B cell (primary cell): Measurements from ENCODE around the gene IWS1. TPM values are rescaled to one million over a fixed set of nuclear protein-coding genes. Genes with fewer than 3 reads are reported as not detected.

ENCODE experiments used
- ATAC-seq: fragments of 200-7000 bp; cut with Tn5 transposase; one replicate; pipeline ENCODE4 v1.10.0; 2021; ENCODE audit warnings: low read depth, mild to moderate bottlenecking, moderate number of reproducible peaks, moderate library complexity
- CTCF ChIA-PET: fragments of 350-600 bp; sonication (Branson Sonifier 250); formaldehyde crosslinking; loops from one replicate; lab custom pipeline; 2021; ENCODE audit warnings: antibody characterized with exemption, inconsistent platforms; lab: Charles Lee
- POLR2A ChIA-PET: fragments of 350-600 bp; sonication (Branson Sonifier 250); formaldehyde crosslinking; loops from one replicate; lab custom pipeline; 2021; ENCODE audit warnings: antibody characterized with exemption; lab: Charles Lee
- DNase-seq: peaks from one replicate; pipeline ENCODE4 v3.0.0; 2013
- H2AFZ ChIP-seq: 2 replicates; pipeline ENCODE4 v1.6.1; 2012; ENCODE audit warnings: mild to moderate bottlenecking, low read depth, low read length; ENCODE audit not compliant: insufficient read depth, poor library complexity, severe bottlenecking
- H3K27ac ChIP-seq, 2 donors: 1 replicate in 1 of 2; 2 replicates in 1 of 2; pipeline ENCODE4 v1.5.1; 2012 to 2013; ENCODE audit warnings: low read length in 2 of 2, mild to moderate bottlenecking in 2 of 2, moderate library complexity in 1 of 2
- H3K27me3 ChIP-seq, 4 experiments: fragments of 200-600 bp in 1 of 4; sonication (generic) in 1 of 4; replicated peaks in 1 of 4; 1 replicate in 2 of 4; 2 replicates in 2 of 4; pipeline versions ENCODE4 v1.6.1 to v1.7.0; 2013 to 2016; ENCODE audit warnings: low read length in 3 of 4, mild to moderate bottlenecking in 2 of 4, mixed read lengths in 1 of 4, moderate library complexity in 1 of 4; ENCODE audit not compliant: insufficient read depth in 4 of 4, control insufficient read depth in 3 of 4; ENCODE audit errors: control extremely low read depth in 1 of 4
- H3K36me3 ChIP-seq, 2 experiments: replicated peaks in 1 of 2; 1 replicate in 1 of 2; 2 replicates in 1 of 2; pipeline versions ENCODE4 v1.6.1 to v1.7.1; 2013; ENCODE audit warnings: low read length in 1 of 2; ENCODE audit not compliant: insufficient read depth in 2 of 2, control insufficient read depth in 1 of 2; ENCODE audit errors: control extremely low read depth in 1 of 2, extremely low read depth in 1 of 2
- H3K4me1 ChIP-seq, 2 donors: fragments of 200-600 bp in 1 of 2; sonication (generic) in 1 of 2; 1 replicate in 1 of 2; 2 replicates in 1 of 2; pipeline versions ENCODE4 v1.5.1 to v1.6.1; 2013 to 2017; ENCODE audit warnings: low read length in 2 of 2; ENCODE audit not compliant: control insufficient read depth in 2 of 2, insufficient read depth in 2 of 2
- H3K4me2 ChIP-seq: replicated peaks from 2 replicates; pipeline ENCODE3; 2012; ENCODE audit warnings: mild to moderate bottlenecking, low read depth, low read length; ENCODE audit not compliant: poor library complexity, severe bottlenecking
- H3K4me3 ChIP-seq, 5 experiments: fragments of 200-600 bp in 1 of 5; sonication (generic) in 1 of 5; 1 replicate in 3 of 5; 2 replicates in 2 of 5; pipeline versions ENCODE4 v1.5.1 to v1.7.0; 2011 to 2016; ENCODE audit warnings: low read length in 4 of 5, mild to moderate bottlenecking in 4 of 5, low read depth in 2 of 5, control low read depth in 1 of 5, moderate library complexity in 1 of 5; ENCODE audit not compliant: insufficient read depth in 1 of 5; ENCODE audit errors: control extremely low read depth in 1 of 5, extremely low read depth in 1 of 5
- H3K79me2 ChIP-seq: fragments of 200-600 bp; sonication (generic); one replicate; pipeline ENCODE4 v1.6.0; 2016; ENCODE audit warnings: low read length; ENCODE audit not compliant: control insufficient read depth, insufficient read depth
- H3K9ac ChIP-seq: fragments of 200-600 bp; sonication (generic); 2 replicates; pipeline ENCODE4 v1.6.1; 2017; ENCODE audit warnings: mild to moderate bottlenecking, low read length, moderate library complexity
- H3K9me3 ChIP-seq, 3 donors: one replicate each; pipeline versions ENCODE4 v1.6.1 to v1.7.1; 2013; ENCODE audit warnings: low read length in 2 of 3; ENCODE audit not compliant: control insufficient read depth in 2 of 3, insufficient read depth in 1 of 3; ENCODE audit errors: control extremely low read depth in 1 of 3
- H4K20me1 ChIP-seq: 2 replicates; pipeline ENCODE4 v1.6.0; 2012; ENCODE audit warnings: mild to moderate bottlenecking, low read length; ENCODE audit not compliant: insufficient read depth, control insufficient read depth, poor library complexity, severe bottlenecking
- H3K27ac Mint-ChIP-seq: one replicate; pipeline ENCODE4 v1.8.0; 2021; ENCODE audit warnings: mixed read lengths
- H3K27me3 Mint-ChIP-seq: one replicate; pipeline ENCODE4 v1.8.0; 2021; ENCODE audit warnings: mixed read lengths
- H3K4me1 Mint-ChIP-seq: one replicate; pipeline ENCODE4 v1.8.0; 2021; ENCODE audit warnings: mixed read lengths
- H3K4me3 Mint-ChIP-seq: one replicate; pipeline ENCODE4 v1.8.0; 2021; ENCODE audit warnings: mixed read lengths
- H3K9me3 Mint-ChIP-seq: one replicate; pipeline ENCODE4 v1.8.0; 2022; ENCODE audit warnings: mixed read lengths; ENCODE audit not compliant: insufficient read depth
- CTCF ChIP-seq: fragments of 200-600 bp; IDR thresholded peaks from one replicate; pipeline ENCODE4 v1.8.0; 2022; ENCODE audit warnings: antibody characterized with exemption, mild to moderate bottlenecking
- EZH2 ChIP-seq: IDR thresholded peaks from 2 replicates; pipeline ENCODE4 v1.6.1; 2012; ENCODE audit warnings: borderline replicate concordance, low read depth, mild to moderate bottlenecking, moderate library complexity, low read length; ENCODE audit not compliant: insufficient read depth, poor library complexity, severe bottlenecking
- WGBS: methylation state at CpG from one replicate; pipeline ENCODE4 v1.1.5; 2013; ENCODE audit warnings: missing lambda C conversion rate; ENCODE audit not compliant: insufficient coverage; 5-methylcytosine and 5-hydroxymethylcytosine counted together
- intact Hi-C: fragments of 100-400 bp; cut with micrococcal nuclease; formaldehyde crosslinking; loops from one replicate; pipeline ENCODE4 v1.10.0; 2022
- polyA plus RNA-seq: library from polyadenylated mRNA; depleted of rRNA; stranded (reverse); fragments of >200 nt; gene quantifications from 2 replicates; pipeline ENCODE4 v1.2.3, GENCODE V29; 2012
- total RNA-seq, 2 donors: library from RNA; stranded (reverse); fragments of 120-200 nt in 1 of 2; gene quantifications; 1 replicate in 1 of 2; 2 replicates in 1 of 2; pipeline versions ENCODE4 v1.2.3 to v1.2.4, GENCODE V29; 2013 to 2022

IWS1 gene
- total and polyA plus RNA-seq, 2 donors (not counting 1 experiment from before 2014, with no cell fraction given) = 22.5 to 45.9 TPM

- H3K4me1 Mint-ChIP-seq = no peaks in the 10 kb centered on the region
- CTCF ChIA-PET = no interaction called here
Measured at GRCh38 chr2:127449414-127449813, 76.9 kb downstream of the IWS1 start.

DNA sequence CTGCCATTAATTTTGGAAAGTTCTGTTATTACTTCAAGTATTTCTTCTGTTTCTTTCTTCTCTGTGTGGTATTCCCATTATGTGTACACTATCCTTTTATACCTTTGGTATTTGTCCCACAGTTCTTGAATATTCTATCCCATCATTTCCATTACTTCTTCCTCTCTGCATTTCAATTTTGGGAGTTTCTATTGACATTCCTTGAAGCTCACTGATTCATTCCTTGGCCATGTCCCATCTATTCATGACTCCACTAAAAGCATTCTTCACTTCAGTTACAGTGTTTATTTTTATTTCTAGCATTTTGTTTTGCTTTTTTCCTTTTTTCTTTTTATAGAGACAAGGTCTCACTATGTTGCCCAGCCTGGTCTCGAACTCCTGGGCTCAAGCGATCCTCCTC lies 77.8 kb downstream of the IWS1 start:
- H3K4me2 ChIP-seq = no peak overlapping the region
- no peaks in the 10 kb centered on the region for H3K27me3 ChIP-seq
- no peak overlapping the region for H3K27ac ChIP-seq
- DNase-seq = no peak
- H3K27ac Mint-ChIP-seq = no peak overlapping the region
- no peak for ATAC-seq
- no peaks in the 10 kb centered on the region for H3K4me1 Mint-ChIP-seq
- H3K36me3 ChIP-seq = peaks cover 0 to 1% of the 10 kb centered on the region in 2 experiments
- H3K4me3 ChIP-seq = no peak overlapping the region
- H2AFZ ChIP-seq = no peak overlapping the region
- H3K79me2 ChIP-seq = no peaks in the 10 kb centered on the region
- H3K9ac ChIP-seq = no peak overlapping the region
- ChIA-PET CTCF (no interaction called here), POLR2A (no interaction called here)
- peaks cover 4 to 13% (median 6%) of the 10 kb centered on the region in 3 donors for H3K9me3 ChIP-seq
- TF ChIP-seq EZH2 = no peak
- TF ChIP-seq CTCF = no peak
- no peak overlapping the region for H3K4me3 Mint-ChIP-seq
- H3K4me1 ChIP-seq = no peaks in the 10 kb centered on the region
- H3K9me3 Mint-ChIP-seq = peaks cover 4% of the 10 kb centered on the region
- WGBS = 93% methylated on average over 2 of the region's 2 CpGs
- intact Hi-C loops = no loop called here
- H3K27me3 Mint-ChIP-seq = no peaks in the 10 kb centered on the region
- H4K20me1 ChIP-seq = no peaks in the 10 kb centered on the region

More at GRCh38 chr2:127449414-127449813, 76.9 kb downstream of the IWS1 start:
- H4K20me1 ChIP-seq = no peaks in the 10 kb centered on the region
- H3K36me3 ChIP-seq = peaks cover 0 to 1% of the 10 kb centered on the region in 2 experiments
- H3K4me2 ChIP-seq = no peak overlapping the region
- no peak overlapping the region for H2AFZ ChIP-seq
- no peaks in the 10 kb centered on the region for H3K79me2 ChIP-seq
- intact Hi-C loops = no loop called here
- no peaks in the 10 kb centered on the region for H3K4me1 ChIP-seq
- H3K27me3 Mint-ChIP-seq = no peaks in the 10 kb centered on the region
- peaks cover 4 to 12% (median 5%) of the 10 kb centered on the region in 3 donors for H3K9me3 ChIP-seq
- DNase-seq (no peak), ATAC-seq (no peak)
- H3K9me3 Mint-ChIP-seq = peaks cover 4% of the 10 kb centered on the region
- TF ChIP-seq EZH2 (no peak), CTCF (no peak)
- no CpG with 5 or more reads among the region's 4 CpGs for WGBS
- H3K27ac Mint-ChIP-seq = no peak overlapping the region
- POLR2A ChIA-PET = no interaction called here
- H3K4me3 Mint-ChIP-seq = no peak overlapping the region
- H3K27ac ChIP-seq = no peak overlapping the region
- no peaks in the 10 kb centered on the region for H3K27me3 ChIP-seq
- no peak overlapping the region for H3K4me3 ChIP-seq
- no peak overlapping the region for H3K9ac ChIP-seq
